ENCODE results near the gene ZFX.

Gene ZFX

DNA sequence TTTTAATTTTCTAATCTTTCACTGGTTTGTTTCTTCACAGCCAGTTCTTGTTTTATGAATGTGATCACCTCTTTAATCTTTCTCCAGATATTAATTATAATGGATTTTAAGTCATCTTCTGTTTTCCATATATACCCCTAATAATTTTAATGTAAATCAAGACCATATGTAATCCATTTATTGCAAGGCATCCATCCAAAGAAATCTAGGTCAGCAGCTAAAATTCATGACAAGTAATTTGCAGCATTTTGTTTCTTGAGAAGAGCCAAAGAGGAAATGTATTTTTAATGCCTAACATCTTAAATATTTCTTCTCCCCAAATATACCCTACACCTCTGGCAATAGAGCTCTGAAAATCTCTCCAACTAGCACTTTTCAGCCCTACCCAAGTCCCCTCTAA lies 83.3 kb downstream of the ZFX start:
- Mint-ChIP-seq H3K9me3 (no peaks in the 10 kb centered on the region), H3K36me3 (ENCODE audit: insufficient read depth) (no peaks in the 10 kb centered on the region), H3K4me3 (no peak overlapping the region), H3K27ac (ENCODE audit: low read depth) (no peak overlapping the region), H3K4me1 (no peaks in the 10 kb centered on the region), H3K27me3 (no peaks in the 10 kb centered on the region)
- DNase-seq (ENCODE audit: low spot score in 2 of 2) (no peak), ATAC-seq (replicated peaks; ENCODE audit: extremely low read depth, poor library complexity, severe bottlenecking) (no peak)

GRCh38 chrX:24235084-24235710 lies 85.7 kb downstream of the ZFX start:
- Mint-ChIP-seq H3K9me3 (no peaks in the 10 kb centered on the region), H3K27me3 (no peaks in the 10 kb centered on the region), H3K36me3 (ENCODE audit: insufficient read depth) (no peaks in the 10 kb centered on the region), H3K4me3 (no peak overlapping the region), H3K27ac (ENCODE audit: low read depth) (no peak overlapping the region), H3K4me1 (no peaks in the 10 kb centered on the region)
- no peak for DNase-seq (ENCODE audit: low spot score in 2 of 2)
- no peak for ATAC-seq (replicated peaks; ENCODE audit: extremely low read depth, poor library complexity, severe bottlenecking)

- DNase-seq (ENCODE audit: low spot score in 2 of 2) (no peak), ATAC-seq (replicated peaks; ENCODE audit: extremely low read depth, poor library complexity, severe bottlenecking) (no peak)
- H3K4me1 Mint-ChIP-seq: no peaks in the 10 kb centered on the region
- H3K4me3 Mint-ChIP-seq: no peak overlapping the region
- H3K27me3 Mint-ChIP-seq: no peaks in the 10 kb centered on the region
- no peak overlapping the region for H3K27ac Mint-ChIP-seq (ENCODE audit: low read depth)
- H3K36me3 Mint-ChIP-seq (ENCODE audit: insufficient read depth): no peaks in the 10 kb centered on the region
- no peaks in the 10 kb centered on the region for H3K9me3 Mint-ChIP-seq
Observed at GRCh38 chrX:24241822-24242648, 92.5 kb downstream of the ZFX start.

DNA sequence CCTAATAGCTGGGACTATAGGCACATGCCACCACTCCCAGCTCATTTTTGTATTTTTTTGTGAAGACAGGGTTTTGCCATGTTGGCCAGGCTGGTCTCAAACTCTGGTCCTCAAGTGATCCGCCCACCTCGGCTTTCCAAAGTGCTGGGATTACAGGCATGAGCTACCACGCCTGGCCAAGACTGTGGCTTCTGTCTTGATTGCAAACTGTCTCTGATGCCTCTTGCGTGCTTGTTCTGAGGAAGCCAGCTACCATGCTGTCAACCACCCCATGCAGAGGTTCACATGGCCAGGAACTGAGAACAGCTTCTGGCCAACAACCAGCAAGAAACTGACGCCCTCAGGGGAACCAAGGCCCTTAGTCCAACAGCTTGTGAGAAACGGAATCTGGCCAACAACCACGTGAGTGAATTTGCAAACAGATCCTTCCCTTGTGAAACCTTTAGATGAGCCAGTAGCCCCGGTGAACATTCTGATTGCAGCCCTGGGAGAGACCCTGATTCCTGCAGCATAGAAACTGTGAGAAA lies 93.2 kb downstream of the ZFX start:
- ATAC-seq (replicated peaks; ENCODE audit: extremely low read depth, poor library complexity, severe bottlenecking) (no peak), DNase-seq (ENCODE audit: low spot score in 2 of 2) (no peak)
- H3K9me3 Mint-ChIP-seq: no peaks in the 10 kb centered on the region
- no peaks in the 10 kb centered on the region for H3K27me3 Mint-ChIP-seq
- no peaks in the 10 kb centered on the region for H3K36me3 Mint-ChIP-seq (ENCODE audit: insufficient read depth)
- H3K4me1 Mint-ChIP-seq: no peaks in the 10 kb centered on the region
- H3K27ac Mint-ChIP-seq (ENCODE audit: low read depth): no peak overlapping the region
- no peak overlapping the region for H3K4me3 Mint-ChIP-seq

DNA sequence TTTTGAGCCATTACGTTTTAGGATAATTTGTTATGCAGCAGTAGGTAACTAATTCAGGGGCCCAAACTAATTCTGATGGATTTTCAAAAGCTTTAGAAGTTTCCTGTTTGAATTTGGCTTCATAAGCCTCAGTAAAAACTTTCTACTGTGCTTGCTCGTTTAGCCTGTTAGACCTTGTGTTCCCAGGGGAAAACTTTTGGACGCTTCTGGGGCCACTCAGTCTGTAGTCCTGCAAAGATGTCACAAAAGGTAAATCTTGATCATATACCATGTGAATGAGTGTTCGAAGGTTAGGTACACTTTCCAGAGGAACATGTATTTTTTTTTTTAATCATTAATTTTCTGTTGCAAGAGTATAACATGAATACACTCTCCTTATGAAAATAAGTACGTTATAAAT lies 93.7 kb downstream of the ZFX start:
- ATAC-seq (replicated peaks; ENCODE audit: extremely low read depth, poor library complexity, severe bottlenecking) (no peak), DNase-seq (ENCODE audit: low spot score in 2 of 2) (no peak)
- no peaks in the 10 kb centered on the region for H3K9me3 Mint-ChIP-seq
- H3K27me3 Mint-ChIP-seq: no peaks in the 10 kb centered on the region
- no peak overlapping the region for H3K4me3 Mint-ChIP-seq
- H3K27ac Mint-ChIP-seq (ENCODE audit: low read depth): no peak overlapping the region
- H3K36me3 Mint-ChIP-seq (ENCODE audit: insufficient read depth): no peaks in the 10 kb centered on the region
- no peaks in the 10 kb centered on the region for H3K4me1 Mint-ChIP-seq

DNA sequence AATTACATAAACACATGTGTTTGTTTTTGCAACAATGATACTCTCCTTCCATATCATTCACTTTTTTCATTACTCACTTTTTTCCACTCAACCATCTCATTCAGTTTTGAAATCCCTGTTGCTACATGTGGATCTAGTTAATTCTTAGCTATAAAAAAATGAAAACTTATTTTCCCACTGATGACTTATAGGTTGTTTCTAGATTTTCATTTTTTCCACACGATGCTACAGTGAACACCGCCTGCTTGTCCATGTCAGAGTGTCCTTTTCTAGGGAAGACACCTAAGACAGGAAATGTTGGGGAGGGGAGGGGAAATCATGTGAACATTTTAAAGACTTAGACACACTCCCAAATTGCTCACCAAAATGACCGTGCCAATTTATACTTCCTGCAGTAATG lies 94.2 kb downstream of the ZFX start:
- DNase-seq (ENCODE audit: low spot score in 2 of 2) (no peak), ATAC-seq (replicated peaks; ENCODE audit: extremely low read depth, poor library complexity, severe bottlenecking) (no peak)
- no peak overlapping the region for H3K4me3 Mint-ChIP-seq
- H3K27me3 Mint-ChIP-seq: no peaks in the 10 kb centered on the region
- H3K36me3 Mint-ChIP-seq (ENCODE audit: insufficient read depth): no peaks in the 10 kb centered on the region
- H3K9me3 Mint-ChIP-seq: no peaks in the 10 kb centered on the region
- no peaks in the 10 kb centered on the region for H3K4me1 Mint-ChIP-seq
- H3K27ac Mint-ChIP-seq (ENCODE audit: low read depth): no peak overlapping the region

GRCh38 chrX:24245202-24245601 lies 95.7 kb downstream of the ZFX start:
- H3K4me1 Mint-ChIP-seq: no peaks in the 10 kb centered on the region
- H3K27ac Mint-ChIP-seq (ENCODE audit: low read depth): no peak overlapping the region
- DNase-seq (ENCODE audit: low spot score in 2 of 2): no peak
- H3K27me3 Mint-ChIP-seq: no peaks in the 10 kb centered on the region
- no peak overlapping the region for H3K4me3 Mint-ChIP-seq
- no peaks in the 10 kb centered on the region for H3K9me3 Mint-ChIP-seq
- no peak for ATAC-seq (replicated peaks; ENCODE audit: extremely low read depth, poor library complexity, severe bottlenecking)
- no peaks in the 10 kb centered on the region for H3K36me3 Mint-ChIP-seq (ENCODE audit: insufficient read depth)

- Mint-ChIP-seq H3K36me3 (ENCODE audit: insufficient read depth) (no peaks in the 10 kb centered on the region), H3K4me1 (no peaks in the 10 kb centered on the region), H3K27me3 (peaks cover 3% of the 10 kb centered on the region), H3K9me3 (no peaks in the 10 kb centered on the region), H3K27ac (ENCODE audit: low read depth) (no peak overlapping the region), H3K4me3 (no peak overlapping the region)
- DNase-seq (ENCODE audit: low spot score in 2 of 2) (no peak), ATAC-seq (replicated peaks; ENCODE audit: extremely low read depth, poor library complexity, severe bottlenecking) (no peak)
Observed at GRCh38 chrX:24248042-24248441, 98.5 kb downstream of the ZFX start.

DNA sequence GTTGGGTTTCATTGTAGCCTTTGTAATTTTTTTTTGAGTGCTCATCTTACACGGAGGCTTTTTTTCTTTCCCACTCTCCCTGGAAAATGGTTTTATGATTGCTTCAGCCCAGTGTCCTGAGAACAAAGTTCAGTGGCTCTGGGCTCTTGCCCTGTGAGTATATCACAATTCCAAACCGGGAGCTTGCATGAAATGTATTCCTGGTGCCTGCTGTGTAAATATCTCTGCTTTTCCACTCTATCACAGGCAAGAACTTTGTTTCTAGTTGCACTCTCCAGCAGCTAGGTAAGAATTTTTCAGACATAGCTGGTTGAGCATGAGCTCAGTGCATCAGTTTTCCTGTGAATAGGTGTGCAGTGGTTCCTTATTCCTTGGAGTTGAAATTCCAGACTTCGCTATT lies 103.5 kb downstream of the ZFX start:
- no peak for DNase-seq (ENCODE audit: low spot score in 2 of 2)
- peaks cover 13% of the 10 kb centered on the region for H3K27me3 Mint-ChIP-seq
- no peak for ATAC-seq (replicated peaks; ENCODE audit: extremely low read depth, poor library complexity, severe bottlenecking)

GRCh38 chrX:24253469-24253868 lies 103.9 kb downstream of the ZFX start:
- Mint-ChIP-seq H3K4me3 (no peak overlapping the region), H3K4me1 (no peaks in the 10 kb centered on the region), H3K9me3 (no peaks in the 10 kb centered on the region), H3K27ac (ENCODE audit: low read depth) (no peak overlapping the region), H3K27me3 (peaks cover 13% of the 10 kb centered on the region), H3K36me3 (ENCODE audit: insufficient read depth) (no peaks in the 10 kb centered on the region)
- no peak for ATAC-seq (replicated peaks; ENCODE audit: extremely low read depth, poor library complexity, severe bottlenecking)
- DNase-seq (ENCODE audit: low spot score in 2 of 2): no peak

More for the DNA sequence above, 103.5 kb downstream of the ZFX start:
- Mint-ChIP-seq H3K4me1 (no peaks in the 10 kb centered on the region), H3K9me3 (no peaks in the 10 kb centered on the region), H3K4me3 (no peak overlapping the region), H3K27ac (ENCODE audit: low read depth) (no peak overlapping the region), H3K36me3 (ENCODE audit: insufficient read depth) (no peaks in the 10 kb centered on the region)

DNA sequence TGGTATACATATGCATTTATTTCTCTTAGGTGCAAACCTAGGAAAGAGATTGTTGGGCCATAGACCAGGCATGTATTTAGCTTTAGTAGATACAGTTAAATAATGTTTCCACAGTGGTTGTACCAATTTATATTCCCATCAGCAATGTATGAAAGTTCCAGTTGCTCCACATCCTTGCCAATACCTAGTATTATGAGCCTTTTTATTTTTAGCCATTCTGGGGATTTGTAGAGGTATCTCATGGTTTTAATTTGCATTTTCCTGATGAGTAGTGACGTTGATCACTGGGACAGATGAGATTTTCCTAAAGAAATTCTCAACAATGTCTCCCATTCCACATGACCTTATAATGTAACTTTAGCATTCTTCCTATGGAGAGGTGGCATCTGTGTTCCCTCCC lies 107.5 kb downstream of the ZFX start:
- ATAC-seq (replicated peaks; ENCODE audit: extremely low read depth, poor library complexity, severe bottlenecking): no peak
- no peaks in the 10 kb centered on the region for H3K4me1 Mint-ChIP-seq
- DNase-seq (ENCODE audit: low spot score in 2 of 2): no peak

DNA sequence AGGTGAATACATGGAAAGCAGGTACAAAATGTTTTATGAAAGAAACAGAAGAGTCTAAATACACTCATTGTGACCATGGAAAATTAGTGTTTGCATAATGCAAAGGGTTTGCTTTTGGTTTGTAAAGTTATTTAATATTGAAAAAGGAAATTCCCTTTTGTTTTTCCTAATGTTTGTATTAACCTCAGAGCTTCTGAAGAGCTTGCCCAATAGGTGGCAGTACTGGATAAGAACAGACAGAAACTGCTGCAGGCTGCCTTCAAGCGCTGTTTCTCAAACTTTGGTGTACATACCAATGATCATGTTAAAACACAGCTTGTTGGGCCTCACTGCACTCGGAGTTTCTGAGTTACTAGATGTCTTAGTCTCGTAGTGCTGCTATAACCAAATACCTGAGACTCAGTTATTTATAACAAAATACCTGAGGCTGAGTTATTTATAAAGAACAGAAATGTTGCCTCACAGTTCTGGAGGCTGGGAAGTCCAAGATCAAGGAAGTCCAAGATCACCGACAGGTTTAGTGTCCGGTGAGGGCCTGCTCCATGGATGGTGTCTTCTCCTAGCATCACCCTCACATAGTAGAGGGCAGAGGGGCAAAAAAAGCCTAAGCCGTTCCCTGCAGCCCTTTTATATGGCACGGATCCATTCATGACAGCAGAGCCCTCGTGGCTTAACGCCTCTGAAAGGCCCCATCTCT lies 110.2 kb downstream of the ZFX start:
- Mint-ChIP-seq H3K27me3 (peaks cover 7% of the 10 kb centered on the region), H3K9me3 (no peaks in the 10 kb centered on the region), H3K4me1 (no peaks in the 10 kb centered on the region), H3K27ac (ENCODE audit: low read depth) (no peak overlapping the region), H3K36me3 (ENCODE audit: insufficient read depth) (no peaks in the 10 kb centered on the region), H3K4me3 (no peak overlapping the region)
- no peak for ATAC-seq (replicated peaks; ENCODE audit: extremely low read depth, poor library complexity, severe bottlenecking)
- no peak for DNase-seq (ENCODE audit: low spot score in 2 of 2)

More for the DNA sequence above, 107.5 kb downstream of the ZFX start:
- Mint-ChIP-seq H3K27ac (ENCODE audit: low read depth) (no peak overlapping the region), H3K4me3 (no peak overlapping the region), H3K36me3 (ENCODE audit: insufficient read depth) (no peaks in the 10 kb centered on the region), H3K9me3 (no peaks in the 10 kb centered on the region), H3K27me3 (peaks cover 13% of the 10 kb centered on the region)
